GM12865 (cell line): ENCODE data around the gene CELF3.
"Not testable (repeated sequence)": the region's sequence is repeated elsewhere in the genome, so short reads cannot be mapped to it uniquely, and the experiment has no call there.

Experiments used
- DNase-seq: peaks from one replicate; pipeline ENCODE4 v3.0.0; 2010; ENCODE audit warnings: low read depth
- H3K4me3 ChIP-seq: 2 replicates; pipeline ENCODE4 v1.5.1; 2011; ENCODE audit warnings: mild to moderate bottlenecking, low read depth, low read length, control low read depth
- TF ChIP-seq, protein P1 (sequence below): IDR thresholded peaks from 2 replicates; pipeline ENCODE4 v1.5.1; 2011; ENCODE audit warnings: low read length, control low read depth, low read depth, inconsistent platforms; ENCODE audit not compliant: insufficient read depth; ENCODE audit errors: missing control alignments

Gene CELF3

DNA sequence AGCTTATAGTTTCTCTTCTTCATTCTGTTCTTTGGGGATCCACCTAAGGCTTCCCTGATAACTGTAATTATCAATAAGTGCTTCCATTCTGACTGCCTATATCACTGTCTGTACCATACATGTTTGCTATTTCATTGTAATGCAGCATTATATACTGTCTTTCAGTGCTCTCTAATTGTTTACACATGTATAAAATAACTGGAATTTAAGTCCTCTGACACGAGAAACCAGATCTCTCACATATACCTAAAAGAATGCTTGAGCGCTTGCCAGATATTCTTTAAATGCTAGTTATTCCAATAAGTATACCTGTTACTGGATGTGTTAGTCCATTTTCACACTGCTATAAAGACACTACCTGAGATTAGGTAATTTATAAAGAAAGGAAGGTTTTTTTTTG lies 34.7 kb downstream of the CELF3 start:
- no peak for DNase-seq
- H3K4me3 ChIP-seq = no peak overlapping the region
- TF ChIP-seq, protein P1, sequence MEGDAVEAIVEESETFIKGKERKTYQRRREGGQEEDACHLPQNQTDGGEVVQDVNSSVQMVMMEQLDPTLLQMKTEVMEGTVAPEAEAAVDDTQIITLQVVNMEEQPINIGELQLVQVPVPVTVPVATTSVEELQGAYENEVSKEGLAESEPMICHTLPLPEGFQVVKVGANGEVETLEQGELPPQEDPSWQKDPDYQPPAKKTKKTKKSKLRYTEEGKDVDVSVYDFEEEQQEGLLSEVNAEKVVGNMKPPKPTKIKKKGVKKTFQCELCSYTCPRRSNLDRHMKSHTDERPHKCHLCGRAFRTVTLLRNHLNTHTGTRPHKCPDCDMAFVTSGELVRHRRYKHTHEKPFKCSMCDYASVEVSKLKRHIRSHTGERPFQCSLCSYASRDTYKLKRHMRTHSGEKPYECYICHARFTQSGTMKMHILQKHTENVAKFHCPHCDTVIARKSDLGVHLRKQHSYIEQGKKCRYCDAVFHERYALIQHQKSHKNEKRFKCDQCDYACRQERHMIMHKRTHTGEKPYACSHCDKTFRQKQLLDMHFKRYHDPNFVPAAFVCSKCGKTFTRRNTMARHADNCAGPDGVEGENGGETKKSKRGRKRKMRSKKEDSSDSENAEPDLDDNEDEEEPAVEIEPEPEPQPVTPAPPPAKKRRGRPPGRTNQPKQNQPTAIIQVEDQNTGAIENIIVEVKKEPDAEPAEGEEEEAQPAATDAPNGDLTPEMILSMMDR = no peak

DNA sequence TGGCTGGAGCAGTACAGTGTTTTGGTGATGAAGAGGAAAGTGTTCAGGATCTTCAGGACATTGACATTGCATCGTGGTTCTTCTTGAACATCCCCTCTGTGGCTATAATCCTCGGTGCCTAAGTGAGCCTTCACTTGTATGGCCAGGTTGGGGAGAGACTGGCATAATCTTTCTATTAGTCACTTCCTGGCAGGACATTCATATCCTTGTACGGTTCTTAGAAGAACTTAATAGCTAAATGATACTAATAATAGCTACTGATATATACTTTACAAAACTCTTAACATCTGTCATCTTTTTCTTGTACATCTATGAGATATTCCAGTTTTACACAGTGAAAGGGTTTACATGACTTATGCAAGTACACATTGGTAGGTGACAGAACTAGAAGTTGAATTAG lies 35.8 kb downstream of the CELF3 start:
- DNase-seq = peak; percentile 46
- no peak overlapping the region for H3K4me3 ChIP-seq
- TF ChIP-seq, protein P1 = no peak

DNA sequence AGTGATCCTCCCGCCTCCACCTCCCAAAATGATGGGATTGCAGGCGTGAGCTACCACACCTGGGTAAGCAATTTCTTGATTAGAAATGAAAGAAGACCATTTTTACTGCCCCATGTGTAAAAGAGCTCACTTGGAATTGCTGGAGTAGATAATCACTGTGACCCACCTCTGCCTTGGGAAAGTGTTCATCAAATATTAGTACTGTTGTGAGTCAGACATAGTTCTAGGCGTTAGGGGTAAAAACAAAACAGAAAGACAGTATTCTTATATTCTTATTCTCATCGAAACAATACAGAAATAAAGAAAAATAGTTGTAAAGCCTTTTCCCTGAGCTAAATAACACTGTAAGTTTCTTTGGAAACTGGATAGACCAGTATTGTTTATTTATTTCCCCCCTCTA lies 36.2 kb downstream of the CELF3 start:
- peak; percentile 21 for DNase-seq
- TF ChIP-seq, protein P1 = no peak
- H3K4me3 ChIP-seq = no peak overlapping the region

DNA sequence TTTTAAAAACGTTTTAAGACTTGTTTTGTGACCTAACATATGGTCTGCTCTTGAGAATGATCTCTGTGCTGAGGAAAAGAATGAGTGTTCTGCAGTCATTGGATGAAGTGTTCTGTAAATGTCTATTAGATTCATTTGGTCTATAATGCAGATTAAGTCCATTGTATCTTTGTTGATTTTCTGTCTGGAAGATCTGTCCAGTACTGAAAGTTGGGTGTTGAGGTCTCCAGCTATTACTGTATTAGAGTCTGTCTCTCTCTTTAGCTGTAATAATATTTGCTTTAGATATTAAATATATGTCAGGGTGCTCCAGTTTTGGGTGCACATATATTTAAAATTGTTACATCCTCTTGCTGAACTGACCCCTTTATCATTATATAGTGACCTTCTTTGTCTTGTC lies 43.2 kb downstream of the CELF3 start:
- no peak overlapping the region for H3K4me3 ChIP-seq
- no peak for DNase-seq
- TF ChIP-seq, protein P1 = no peak

DNA sequence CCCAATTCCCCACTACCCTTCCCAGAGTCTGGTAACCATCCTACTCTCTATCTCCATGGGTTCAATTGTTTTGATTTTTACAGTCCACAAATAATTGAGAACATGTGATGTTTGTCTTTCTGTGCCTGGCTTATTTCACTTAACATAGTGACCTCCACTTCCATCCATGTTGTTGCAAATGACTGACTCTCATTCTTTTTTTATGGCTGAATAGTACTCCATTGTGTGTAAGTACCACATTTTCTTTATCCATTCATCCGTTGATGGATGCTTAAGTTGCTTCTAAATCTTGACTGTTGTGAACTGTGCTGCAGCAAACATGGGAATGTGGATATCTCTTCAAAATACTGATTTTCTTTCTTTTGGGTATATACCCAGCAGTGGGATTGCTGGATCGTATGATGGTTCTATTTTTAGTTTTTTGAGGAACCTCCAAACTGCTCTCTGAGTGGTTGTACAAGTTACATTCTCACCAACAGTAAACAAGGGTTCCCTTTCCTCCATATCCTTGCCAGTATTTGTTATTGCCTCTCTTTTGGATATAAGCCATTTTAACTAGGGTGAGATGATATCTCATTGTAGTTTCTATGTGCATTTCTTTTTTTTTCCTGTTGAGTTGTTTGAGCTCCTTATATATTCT lies 46.4 kb downstream of the CELF3 start:
- DNase-seq, H3K4me3 ChIP-seq: not testable (repeated sequence)

DNA sequence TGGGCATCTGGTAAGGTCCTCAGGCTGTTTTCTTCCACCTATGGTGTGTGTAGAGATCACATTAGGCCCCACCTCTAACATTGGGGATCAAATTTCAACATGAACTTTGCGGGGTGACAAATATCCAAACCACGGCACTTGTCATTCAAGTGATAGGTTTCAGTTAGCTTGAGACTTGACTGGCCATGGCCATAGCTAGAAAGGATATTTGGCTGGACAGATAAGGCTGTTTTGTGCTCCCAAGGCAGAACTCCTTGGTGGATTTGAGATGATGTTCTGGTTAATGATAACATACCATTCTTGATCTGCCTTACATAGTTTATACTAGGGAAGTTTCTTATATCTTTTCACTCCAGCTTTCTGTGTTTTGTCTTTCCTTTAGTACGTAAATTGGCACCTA lies 48.5 kb downstream of the CELF3 start:
- H3K4me3 ChIP-seq = no peak overlapping the region
- DNase-seq = no peak
- TF ChIP-seq, protein P1 = no peak

DNA sequence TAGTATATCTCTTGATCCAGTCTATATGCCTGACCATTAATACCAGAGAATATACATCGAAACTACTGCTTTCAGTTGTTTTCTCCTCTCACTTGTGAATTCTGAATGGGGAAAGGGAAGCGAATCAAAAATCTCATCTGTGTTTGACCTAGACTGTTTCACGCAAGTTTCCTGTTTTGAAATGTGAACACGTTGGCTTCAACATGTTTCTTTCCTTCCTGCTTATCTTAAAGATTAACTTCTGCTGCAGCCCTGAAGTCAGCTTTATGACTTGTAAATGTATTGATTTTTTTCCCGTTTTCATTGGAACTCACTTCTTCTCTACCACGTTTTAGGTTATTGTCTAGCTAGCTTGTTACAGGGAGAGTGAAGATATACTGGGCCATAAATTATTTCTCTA lies 54.9 kb downstream of the CELF3 start:
- DNase-seq = peak; percentile 8
- TF ChIP-seq, protein P1 = no peak
- no peak overlapping the region for H3K4me3 ChIP-seq
